H9 (cell line): ENCODE results near the gene FAM184A. TPM values are rescaled to one million over a fixed set of nuclear protein-coding genes. Genes with fewer than 3 reads are reported as not detected.

Experiments used
- DNase-seq: peaks from one replicate; pipeline ENCODE4 v3.0.0-alpha.2; 2017
- H2AFZ ChIP-seq: one replicate; pipeline ENCODE4 v1.6.1; 2013; ENCODE audit warnings: mild to moderate bottlenecking, low read length, control low read depth, moderate library complexity
- H2AK5ac ChIP-seq: 2 replicates; pipeline ENCODE4 v1.6.1; 2013; ENCODE audit warnings: low read length, control low read depth, mixed read lengths; ENCODE audit not compliant: insufficient read length
- H2BK120ac ChIP-seq: one replicate; pipeline ENCODE4 v1.6.1; 2013; ENCODE audit warnings: low read depth, mild to moderate bottlenecking, low read length, control low read depth, inconsistent platforms; ENCODE audit not compliant: poor library complexity, severe bottlenecking
- H2BK12ac ChIP-seq: 2 replicates; pipeline ENCODE4 v1.6.1; 2013; ENCODE audit warnings: low read length, control low read depth, mixed read lengths, low read depth; ENCODE audit not compliant: insufficient read length
- H2BK15ac ChIP-seq: 2 replicates; pipeline ENCODE4 v1.6.1; 2013; ENCODE audit warnings: low read depth, low read length, control low read depth
- H2BK20ac ChIP-seq: one replicate; pipeline ENCODE4 v1.6.1; 2013; ENCODE audit warnings: low read depth, mild to moderate bottlenecking, low read length, control low read depth, inconsistent platforms; ENCODE audit not compliant: poor library complexity, severe bottlenecking
- H2BK5ac ChIP-seq: 2 replicates; pipeline ENCODE4 v1.6.1; 2013; ENCODE audit warnings: low read length, control low read depth, mixed read lengths; ENCODE audit not compliant: insufficient read length
- H3K14ac ChIP-seq: 2 replicates; pipeline ENCODE4 v1.6.1; 2013; ENCODE audit warnings: low read length, control low read depth; ENCODE audit not compliant: insufficient read depth
- H3K18ac ChIP-seq: 2 replicates; pipeline ENCODE4 v1.6.1; 2013; ENCODE audit warnings: low read depth, mild to moderate bottlenecking, mixed read lengths, low read length, control low read depth; ENCODE audit not compliant: insufficient read length
- H3K23ac ChIP-seq: 2 replicates; pipeline ENCODE4 v1.6.1; 2013; ENCODE audit warnings: low read length, control low read depth, mixed read lengths, low read depth; ENCODE audit not compliant: insufficient read length
- H3K23me2 ChIP-seq: 2 replicates; pipeline ENCODE4 v1.6.1; 2013; ENCODE audit warnings: low read depth, mild to moderate bottlenecking, mixed read lengths, low read length, control low read depth; ENCODE audit not compliant: insufficient read length, poor library complexity, severe bottlenecking
- H3K27ac ChIP-seq: 2 replicates; pipeline ENCODE4 v1.5.1; 2013; ENCODE audit warnings: low read length, control low read depth, mixed read lengths, low read depth; ENCODE audit not compliant: insufficient read length
- H3K27me3 ChIP-seq: 2 replicates; pipeline ENCODE4 v1.6.1; 2013; ENCODE audit warnings: low read length, control low read depth, inconsistent platforms; ENCODE audit not compliant: insufficient read depth
- H3K4ac ChIP-seq: 2 replicates; pipeline ENCODE4 v1.6.1; 2013; ENCODE audit warnings: low read depth, mild to moderate bottlenecking, control low read depth, inconsistent platforms, low read length, moderate library complexity
- H3K4me1 ChIP-seq: 2 replicates; pipeline ENCODE4 v1.6.1; 2013; ENCODE audit warnings: low read length, control low read depth, inconsistent platforms; ENCODE audit not compliant: insufficient read depth
- H3K4me2 ChIP-seq: 2 replicates; pipeline ENCODE4 v1.6.1; 2013; ENCODE audit warnings: low read length, control low read depth, mixed read lengths; ENCODE audit not compliant: insufficient read length, insufficient read depth
- H3K56ac ChIP-seq: 2 replicates; pipeline ENCODE4 v1.6.1; 2013; ENCODE audit warnings: low read depth, mild to moderate bottlenecking, mixed read lengths, low read length, control low read depth; ENCODE audit not compliant: insufficient read length
- H3K79me1 ChIP-seq: 2 replicates; pipeline ENCODE4 v1.6.1; 2013; ENCODE audit warnings: low read depth, mild to moderate bottlenecking, moderate library complexity, low read length, control low read depth, inconsistent platforms; ENCODE audit not compliant: insufficient read depth, poor library complexity, severe bottlenecking
- H3K79me2 ChIP-seq: 2 replicates; pipeline ENCODE4 v1.6.1; 2013; ENCODE audit warnings: low read length, control low read depth, inconsistent platforms; ENCODE audit not compliant: insufficient read depth
- H3K9ac ChIP-seq: 2 replicates; pipeline ENCODE4 v1.6.1; 2013; ENCODE audit warnings: low read length, control low read depth, mixed read lengths; ENCODE audit not compliant: insufficient read length; ENCODE audit errors: extremely low read depth
- H3K9me3 ChIP-seq: one replicate; pipeline ENCODE4 v1.6.1; 2013; ENCODE audit warnings: low read depth, low read length, inconsistent platforms; ENCODE audit not compliant: control insufficient read depth
- H3T11ph ChIP-seq: one replicate; pipeline ENCODE4 v1.6.1; 2013; ENCODE audit warnings: mild to moderate bottlenecking, low read length, control low read depth, inconsistent platforms
- H4K20me1 ChIP-seq: one replicate; pipeline ENCODE4 v1.6.1; 2013; ENCODE audit not compliant: control insufficient read depth, insufficient read length, insufficient read depth
- H4K5ac ChIP-seq: 2 replicates; pipeline ENCODE4 v1.6.1; 2013; ENCODE audit warnings: low read depth, mild to moderate bottlenecking, mixed read lengths, low read length, control low read depth; ENCODE audit not compliant: insufficient read length
- H4K8ac ChIP-seq: replicated peaks from 2 replicates; pipeline ENCODE4 v1.6.1; 2013; ENCODE audit warnings: low read length, control low read depth, mixed read lengths, low read depth; ENCODE audit not compliant: insufficient read length
- H4K91ac ChIP-seq: 2 replicates; pipeline ENCODE4 v1.6.1; 2013; ENCODE audit warnings: low read depth, mild to moderate bottlenecking, moderate library complexity, mixed read lengths, low read length, control low read depth; ENCODE audit not compliant: insufficient read length
- H3K27ac Mint-ChIP-seq, 3 experiments: 2 replicates in 2 of 3; 3 replicates in 1 of 3; pipeline ENCODE4 v1.8.0; 2020 to 2021; ENCODE audit warnings: mixed read lengths in 3 of 3, mild to moderate bottlenecking in 1 of 3, moderate library complexity in 1 of 3
- H3K27me3 Mint-ChIP-seq: 2 replicates; pipeline ENCODE4 v1.8.0; 2021; ENCODE audit warnings: low read depth, mild to moderate bottlenecking, moderate library complexity, mixed read lengths
- H3K36me3 Mint-ChIP-seq, 3 experiments: 2 replicates in 2 of 3; 3 replicates in 1 of 3; pipeline ENCODE4 v1.8.0; 2020 to 2021; ENCODE audit warnings: low read depth in 3 of 3, mixed read lengths in 3 of 3; ENCODE audit not compliant: insufficient read depth in 1 of 3
- H3K4me1 Mint-ChIP-seq, 2 experiments: 2 replicates each; pipeline ENCODE4 v1.8.0; 2020; ENCODE audit warnings: mixed read lengths in 2 of 2
- H3K4me3 Mint-ChIP-seq, 2 experiments: 2 replicates in 1 of 2; 3 replicates in 1 of 2; pipeline ENCODE4 v1.8.0; 2020 to 2021; ENCODE audit warnings: mild to moderate bottlenecking in 2 of 2, mixed read lengths in 2 of 2, moderate library complexity in 1 of 2
- H3K9me3 Mint-ChIP-seq, 2 experiments: 2 replicates in 1 of 2; 3 replicates in 1 of 2; pipeline ENCODE4 v1.8.0; 2020; ENCODE audit warnings: mild to moderate bottlenecking in 2 of 2, mixed read lengths in 2 of 2, moderate library complexity in 1 of 2
- WGBS: extraction: QIAGEN DNeasy Blood & Tissue Kit; methylation state at CpG from one replicate; pipeline ENCODE4 v1.1.7; 2013; ENCODE audit warnings: missing lambda C conversion rate, low lambda C conversion rate, mixed read lengths; ENCODE audit not compliant: insufficient read length; ENCODE audit errors: extremely low coverage; 5-methylcytosine and 5-hydroxymethylcytosine counted together
- total RNA-seq: library from RNA; stranded (reverse); gene quantifications from 2 replicates; pipeline ENCODE4 v1.2.1, GENCODE V29; 2021
- TF ChIP-seq, protein P1 (sequence below): fragments of 200-600 bp; sonication (generic); conservative IDR thresholded peaks from 3 replicates; pipeline ENCODE4 v1.8.0; 2021; ENCODE audit warnings: antibody characterized with exemption, mild to moderate bottlenecking

Gene FAM184A
- total RNA-seq, 1 experiment from 2014 or later: 11.4 TPM

DNA sequence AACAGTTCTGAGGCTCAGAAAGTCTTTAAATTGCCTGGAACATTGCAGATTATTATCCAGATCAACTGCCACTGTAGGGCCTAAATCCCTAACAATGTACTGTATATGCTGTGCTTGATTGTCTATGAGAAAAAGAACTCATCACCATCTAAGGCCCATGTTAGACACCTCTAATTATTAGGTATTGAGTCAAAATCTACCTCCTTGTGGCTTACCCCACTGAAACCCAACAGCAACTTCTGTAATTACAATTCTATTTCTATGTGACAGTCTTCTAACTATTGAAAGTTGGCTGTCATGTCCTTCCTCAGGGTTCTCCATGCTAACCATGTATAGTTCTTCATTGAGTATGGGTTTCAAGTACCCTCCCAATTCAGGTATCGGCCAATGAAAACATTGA, 157.4 kb downstream of the FAM184A start:
- H3T11ph ChIP-seq: no peak overlapping the region
- no peak overlapping the region for H4K8ac ChIP-seq
- no peak overlapping the region for H3K4ac ChIP-seq
- H3K27ac Mint-ChIP-seq: no peak overlapping the region
- H2AFZ ChIP-seq: no peak overlapping the region
- H2BK120ac ChIP-seq: no peak overlapping the region
- H3K4me3 Mint-ChIP-seq: no peak overlapping the region
- no peak overlapping the region for H2AK5ac ChIP-seq
- no peaks in the 10 kb centered on the region for H3K27me3 Mint-ChIP-seq
- no peak overlapping the region for H3K14ac ChIP-seq
- no peak overlapping the region for H4K5ac ChIP-seq
- no CpG with 5 or more reads among the region's 1 CpG for WGBS
- TF ChIP-seq, protein P1, sequence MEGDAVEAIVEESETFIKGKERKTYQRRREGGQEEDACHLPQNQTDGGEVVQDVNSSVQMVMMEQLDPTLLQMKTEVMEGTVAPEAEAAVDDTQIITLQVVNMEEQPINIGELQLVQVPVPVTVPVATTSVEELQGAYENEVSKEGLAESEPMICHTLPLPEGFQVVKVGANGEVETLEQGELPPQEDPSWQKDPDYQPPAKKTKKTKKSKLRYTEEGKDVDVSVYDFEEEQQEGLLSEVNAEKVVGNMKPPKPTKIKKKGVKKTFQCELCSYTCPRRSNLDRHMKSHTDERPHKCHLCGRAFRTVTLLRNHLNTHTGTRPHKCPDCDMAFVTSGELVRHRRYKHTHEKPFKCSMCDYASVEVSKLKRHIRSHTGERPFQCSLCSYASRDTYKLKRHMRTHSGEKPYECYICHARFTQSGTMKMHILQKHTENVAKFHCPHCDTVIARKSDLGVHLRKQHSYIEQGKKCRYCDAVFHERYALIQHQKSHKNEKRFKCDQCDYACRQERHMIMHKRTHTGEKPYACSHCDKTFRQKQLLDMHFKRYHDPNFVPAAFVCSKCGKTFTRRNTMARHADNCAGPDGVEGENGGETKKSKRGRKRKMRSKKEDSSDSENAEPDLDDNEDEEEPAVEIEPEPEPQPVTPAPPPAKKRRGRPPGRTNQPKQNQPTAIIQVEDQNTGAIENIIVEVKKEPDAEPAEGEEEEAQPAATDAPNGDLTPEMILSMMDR: no peak
- no peak overlapping the region for H3K9ac ChIP-seq
- no peak for DNase-seq
- H3K23ac ChIP-seq: no peak overlapping the region
- no peaks in the 10 kb centered on the region for H4K20me1 ChIP-seq
- no peaks in the 10 kb centered on the region for H3K4me1 ChIP-seq
- H3K18ac ChIP-seq: no peak overlapping the region
- no peak overlapping the region for H2BK15ac ChIP-seq
- H3K4me1 Mint-ChIP-seq: no peaks in the 10 kb centered on the region
- no peaks in the 10 kb centered on the region for H3K23me2 ChIP-seq
- H3K36me3 Mint-ChIP-seq: peaks cover 10 to 53% (median 38%) of the 10 kb centered on the region in 3 experiments; a peak in 6 of 7 replicates
- no peak overlapping the region for H3K56ac ChIP-seq
- no peak overlapping the region for H3K4me2 ChIP-seq
- no peaks in the 10 kb centered on the region for H3K79me1 ChIP-seq
- no peak overlapping the region for H2BK12ac ChIP-seq
- H2BK5ac ChIP-seq: no peak overlapping the region
- H3K27ac ChIP-seq: no peak overlapping the region
- no peaks in the 10 kb centered on the region for H3K27me3 ChIP-seq
- no peak overlapping the region for H4K91ac ChIP-seq
- H2BK20ac ChIP-seq: no peak overlapping the region
- H3K9me3 Mint-ChIP-seq: no peaks in the 10 kb centered on the region
- H3K9me3 ChIP-seq: no peaks in the 10 kb centered on the region
- no peaks in the 10 kb centered on the region for H3K79me2 ChIP-seq
